Measurements from ENCODE around the gene RNF157. TPM values are rescaled to one million over a fixed set of nuclear protein-coding genes. Genes with fewer than 3 reads are reported as not detected.

Gene RNF157
- total and polyA plus RNA-seq, 2 of the 4 experiments (the other 2 are of a cell fraction): 0.54 to 1.3 TPM

DNA sequence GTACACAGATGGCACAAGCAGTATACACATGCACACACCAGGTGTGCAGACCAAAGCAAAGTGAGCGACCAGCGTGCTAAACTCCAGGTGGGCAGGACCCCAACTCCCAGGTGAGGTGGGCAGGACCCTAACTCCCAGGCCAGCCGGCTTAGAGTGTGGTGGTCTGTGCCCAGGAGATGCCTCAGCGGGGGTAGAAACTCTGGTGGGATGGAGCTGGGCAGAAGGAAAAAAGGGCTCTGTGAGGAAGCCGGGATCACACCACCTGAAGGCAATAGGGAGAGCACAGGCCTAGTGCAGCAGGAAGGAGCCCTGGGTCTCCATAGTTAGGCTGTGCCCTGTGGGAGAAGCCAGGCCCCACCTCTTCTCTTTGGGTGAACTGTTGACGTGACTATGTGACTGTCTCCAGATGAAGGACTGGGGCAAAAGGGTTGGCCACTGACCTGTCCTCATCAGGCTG, 97.7 kb downstream of the RNF157 start:
- Histone ChIP-seq H2BK15ac (ENCODE audit: low read depth, low read length) (no peak overlapping the region), H3K4ac (ENCODE audit: low read depth, low read length) (no peak overlapping the region), H2BK5ac (ENCODE audit: low read depth, low read length, poor library complexity, severe bottlenecking) (no peak overlapping the region), H4K5ac (ENCODE audit: low read depth, low read length) (no peak overlapping the region), H3K18ac (ENCODE audit: low read depth, low read length) (no peak overlapping the region), H2BK20ac (ENCODE audit: low read depth, low read length) (no peak overlapping the region), H3K14ac (replicated peaks; ENCODE audit: low read depth, low read length) (no peak overlapping the region), H3K4me2 (ENCODE audit: low read depth, low read length) (no peak overlapping the region), H3K9me1 (ENCODE audit: insufficient read depth, low read length) (no peaks in the 10 kb centered on the region; the same call in 1 of the 2 replicates), H2BK120ac (ENCODE audit: low read depth, low read length) (no peak overlapping the region), H3K27me3 (ENCODE audit: control insufficient read depth, insufficient read depth, low read length) (peaks cover 50% of the 10 kb centered on the region), H3K4me3 (ENCODE audit: insufficient read depth, low read depth, low read length) (no peak overlapping the region), H2AK9ac (replicated peaks; ENCODE audit: low read depth, low read length, poor library complexity) (no peak overlapping the region), H4K20me1 (ENCODE audit: insufficient read depth, low read length) (no peaks in the 10 kb centered on the region), H3K36me3 (ENCODE audit: control insufficient read depth, insufficient read depth, low read length) (no peaks in the 10 kb centered on the region), H3K27ac (ENCODE audit: insufficient read depth, low read length) (no peak overlapping the region), H3K9me3 (ENCODE audit: control insufficient read depth, insufficient read depth, low read length) (no peaks in the 10 kb centered on the region), H2AFZ (replicated peaks; ENCODE audit: low read length, poor library complexity) (no peak overlapping the region), H3K4me1 (ENCODE audit: control insufficient read depth, insufficient read depth, low read length) (no peaks in the 10 kb centered on the region; the same call in 1 of the 2 replicates), H2AK5ac (ENCODE audit: low read depth, low read length) (no peak overlapping the region), H3K56ac (ENCODE audit: extremely low read depth, insufficient read depth, low read length) (no peak overlapping the region), H3K9ac (ENCODE audit: low read depth, low read length) (no peak overlapping the region), H4K91ac (ENCODE audit: insufficient read depth, low read depth, low read length) (no peak overlapping the region), H3K23ac (ENCODE audit: low read depth, low read length) (no peak overlapping the region), H3K79me1 (ENCODE audit: low read depth in 1 of 2, low read length in 2 of 2) (no peaks in the 10 kb centered on the region), H4K8ac (ENCODE audit: low read depth in 2 of 2, low read length in 2 of 2) (no peak overlapping the region)
- dilution Hi-C loops (cut with HindIII; ENCODE audit: low sequenced_read_pairs, unreplicated experiment): no loop called here
- DNase-seq: no peak
- ATAC-seq (ENCODE audit: low read depth): no peak
- BruUV-seq (replicated peaks): no TSS peak
- intact Hi-C loops (cut with micrococcal nuclease): no loop called here
- ChIA-PET CTCF (interaction anchor here (0.5 to 0.8 kb wide), 2 partner anchors 8 to 24 kb away, joined by 3 read pairs; no protein-coding TSS in a partner anchor), POLR2A (ENCODE audit: unreplicated experiment) (no interaction called here)
- no peak for TF ChIP-seq BHLHE40 (IDR thresholded peaks at IDR 0.05; ENCODE audit: low read depth, low read length)
- no peak for TF ChIP-seq MAZ (IDR thresholded peaks at IDR 0.05; ENCODE audit: borderline replicate concordance, low read depth, low read length)
- no peak for TF ChIP-seq FOS (IDR thresholded peaks at IDR 0.05; ENCODE audit: low read depth, low read length)
- no peak for TF ChIP-seq MXI1 (IDR thresholded peaks at IDR 0.05; ENCODE audit: borderline replicate concordance, low read depth, low read length)
- TF ChIP-seq, protein P1, sequence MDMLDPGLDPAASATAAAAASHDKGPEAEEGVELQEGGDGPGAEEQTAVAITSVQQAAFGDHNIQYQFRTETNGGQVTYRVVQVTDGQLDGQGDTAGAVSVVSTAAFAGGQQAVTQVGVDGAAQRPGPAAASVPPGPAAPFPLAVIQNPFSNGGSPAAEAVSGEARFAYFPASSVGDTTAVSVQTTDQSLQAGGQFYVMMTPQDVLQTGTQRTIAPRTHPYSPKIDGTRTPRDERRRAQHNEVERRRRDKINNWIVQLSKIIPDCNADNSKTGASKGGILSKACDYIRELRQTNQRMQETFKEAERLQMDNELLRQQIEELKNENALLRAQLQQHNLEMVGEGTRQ (IDR thresholded peaks at IDR 0.05; ENCODE audit: low read depth, low read length): no peak
- TF ChIP-seq CEBPB (IDR thresholded peaks at IDR 0.05; ENCODE audit: low read depth, low read length): no peak
- 60% methylated on average over 2 of the region's 6 CpGs; no CpG with 5 or more reads in 1 of the 2 experiments for WGBS, 2 experiments (ENCODE audit: extremely low coverage in 2 of 2, insufficient read length in 1 of 2)
- in situ Hi-C loops (cut with MboI; ENCODE audit: low sequenced_read_pairs): no loop called here

Data from IMR-90 (cell line).